HG03342 (cell line): ENCODE results near the gene TOMM40.
"Not testable (repeated sequence)": the region's sequence is repeated elsewhere in the genome, so short reads cannot be mapped to it uniquely, and the experiment has no call there.

ENCODE experiments used
- ATAC-seq: cut with Tn5 transposase; IDR thresholded peaks from one replicate; pipeline ENCODE4 v1.9.1; 2021; ENCODE audit warnings: mild to moderate bottlenecking, moderate library complexity; ENCODE audit not compliant: unreplicated experiment

Gene TOMM40

GRCh38 chr19:44893332-44894051, 2.4 kb downstream of the TOMM40 start:
- no peak for ATAC-seq

GRCh38 chr19:44894052-44894400, 3.0 kb downstream of the TOMM40 start:
- ATAC-seq, result no peak

- ATAC-seq, result no peak
Measured at GRCh38 chr19:44894946-44895345, 3.9 kb downstream of the TOMM40 start.

GRCh38 chr19:44897835-44898234, 6.8 kb downstream of the TOMM40 start:
- no peak for ATAC-seq

- no peak for ATAC-seq
Measured at GRCh38 chr19:44900328-44901244, 9.5 kb downstream of the TOMM40 start.

GRCh38 chr19:44903216-44903601, 12.2 kb downstream of the TOMM40 start:
- no peak for ATAC-seq

GRCh38 chr19:44903602-44904425, 12.8 kb downstream of the TOMM40 start:
- ATAC-seq, result no peak

- ATAC-seq, result no peak
Measured at GRCh38 chr19:44904426-44904994, 13.5 kb downstream of the TOMM40 start.

- ATAC-seq, result no peak
Measured at GRCh38 chr19:44905437-44906160, 14.5 kb downstream of the TOMM40 start, which contains the start of gene APOE. Gene APOE, plus strand, starts transcription at chr19:44905796. Its CDS starts 829 bp downstream, at chr19:44906625.

GRCh38 chr19:44907613-44908012, 16.6 kb downstream of the TOMM40 start:
- ATAC-seq, result no peak

- ATAC-seq, result no peak
Measured at GRCh38 chr19:44908074-44908835, 17.2 kb downstream of the TOMM40 start.

GRCh38 chr19:44908836-44909261, 17.8 kb downstream of the TOMM40 start:
- no peak for ATAC-seq

GRCh38 chr19:44909775-44910174, 18.7 kb downstream of the TOMM40 start:
- no peak for ATAC-seq

- not testable (repeated sequence) for ATAC-seq
Measured at GRCh38 chr19:44911896-44912295, 20.8 kb downstream of the TOMM40 start.

- no peak for ATAC-seq
Measured at GRCh38 chr19:44912854-44913253, 21.8 kb downstream of the TOMM40 start.

GRCh38 chr19:44913512-44914432, 22.7 kb downstream of the TOMM40 start:
- not testable (repeated sequence) for ATAC-seq

- ATAC-seq, result peak; percentile 92
Measured at GRCh38 chr19:44914433-44915206, 23.6 kb downstream of the TOMM40 start, which contains the start of gene APOC1. Gene APOC1, plus strand, starts transcription at chr19:44914608. Its CDS starts 284 bp downstream, at chr19:44914892.
